Neural progenitor cell (in vitro differentiated cells): ENCODE data around the gene AOX1. TPM values are rescaled to one million over a fixed set of nuclear protein-coding genes. Genes with fewer than 3 reads are reported as not detected.
"Not testable (repeated sequence)": the region's sequence is repeated elsewhere in the genome, so short reads cannot be mapped to it uniquely, and the experiment has no call there.

ENCODE experiments used
- DNase-seq: peaks from one replicate; pipeline ENCODE4 v3.0.0-alpha.2; 2016; ENCODE audit warnings: low spot score
- H2AFZ ChIP-seq: fragments of 200-600 bp; sonication (generic); replicated peaks from 2 replicates; pipeline ENCODE4 v1.6.1; 2016; ENCODE audit warnings: antibody characterized with exemption
- H3F3A ChIP-seq: fragments of 200-600 bp; sonication (generic); 2 replicates; pipeline ENCODE4 v1.6.1; 2016; ENCODE audit warnings: antibody characterized with exemption, low read depth
- H3K27ac ChIP-seq: fragments of 200-600 bp; sonication (generic); 2 replicates; pipeline ENCODE4 v1.5.1; 2016; ENCODE audit warnings: mild to moderate bottlenecking
- H3K27me3 ChIP-seq: fragments of 200-600 bp; sonication (generic); 2 replicates; pipeline ENCODE4 v1.6.1; 2016; ENCODE audit warnings: mild to moderate bottlenecking, moderate library complexity
- H3K36me3 ChIP-seq: fragments of 200-600 bp; sonication (generic); 2 replicates; pipeline ENCODE4 v1.5.1; 2016
- H3K4me1 ChIP-seq: fragments of 200-600 bp; sonication (generic); 2 replicates; pipeline ENCODE4 v1.6.1; 2016; ENCODE audit warnings: mixed run types
- H3K4me2 ChIP-seq: fragments of 200-600 bp; sonication (generic); 2 replicates; pipeline ENCODE4 v1.6.1; 2016
- H3K4me3 ChIP-seq: fragments of 200-600 bp; sonication (generic); 2 replicates; pipeline ENCODE4 v1.5.1; 2016
- H3K79me2 ChIP-seq: fragments of 200-600 bp; sonication (generic); 2 replicates; pipeline ENCODE4 v1.6.1; 2016; ENCODE audit warnings: low read depth
- H3K9ac ChIP-seq: fragments of 200-600 bp; sonication (generic); 2 replicates; pipeline ENCODE4 v1.6.1; 2016
- H3K9me3 ChIP-seq: fragments of 200-600 bp; sonication (generic); 2 replicates; pipeline ENCODE4 v1.5.1; 2016; ENCODE audit warnings: low read depth
- H4K20me1 ChIP-seq: fragments of 200-600 bp; sonication (generic); 2 replicates; pipeline ENCODE4 v1.6.1; 2016; ENCODE audit warnings: low read depth
- H3K27ac Mint-ChIP-seq: 3 replicates; pipeline ENCODE4 v1.8.0; 2021; ENCODE audit warnings: mixed read lengths
- H3K27me3 Mint-ChIP-seq: 2 replicates; pipeline ENCODE4 v1.8.0; 2022; ENCODE audit warnings: low read depth, mild to moderate bottlenecking, inconsistent platforms, moderate library complexity, mixed read lengths; ENCODE audit not compliant: insufficient read depth
- H3K36me3 Mint-ChIP-seq: 3 replicates; pipeline ENCODE4 v1.8.0; 2021; ENCODE audit warnings: mixed read lengths
- H3K4me1 Mint-ChIP-seq: 3 replicates; pipeline ENCODE4 v1.8.0; 2021; ENCODE audit warnings: mixed read lengths
- H3K4me3 Mint-ChIP-seq: 3 replicates; pipeline ENCODE4 v1.8.0; 2021; ENCODE audit warnings: mild to moderate bottlenecking, moderate library complexity, mixed read lengths
- H3K9me3 Mint-ChIP-seq: 3 replicates; pipeline ENCODE4 v1.8.0; 2020; ENCODE audit warnings: mixed read lengths
- EZH2 ChIP-seq: fragments of 200-600 bp; sonication (generic); IDR thresholded peaks from 2 replicates; pipeline ENCODE4 v1.6.1; 2017; ENCODE audit warnings: antibody characterized with exemption, mild to moderate bottlenecking, moderate library complexity
- EZH2phosphoT487 ChIP-seq: fragments of 200-600 bp; sonication (generic); IDR thresholded peaks from 2 replicates; pipeline ENCODE4 v1.6.1; 2017; ENCODE audit warnings: antibody characterized with exemption
- total RNA-seq: library from RNA; depleted of rRNA; stranded (reverse); fragments of >200 nt; gene quantifications from 2 replicates; pipeline ENCODE4 v1.2.3, GENCODE V29; 2015; ENCODE audit warnings: low replicate concordance
- TF ChIP-seq, protein P1 (sequence below): fragments of 200-600 bp; sonication (generic); IDR thresholded peaks from 2 replicates; pipeline ENCODE4 v1.5.1; 2017; ENCODE audit warnings: antibody characterized with exemption, mild to moderate bottlenecking

AOX1 gene
- total RNA-seq, 1 donor from 2014 or later = 6.2 TPM

DNA sequence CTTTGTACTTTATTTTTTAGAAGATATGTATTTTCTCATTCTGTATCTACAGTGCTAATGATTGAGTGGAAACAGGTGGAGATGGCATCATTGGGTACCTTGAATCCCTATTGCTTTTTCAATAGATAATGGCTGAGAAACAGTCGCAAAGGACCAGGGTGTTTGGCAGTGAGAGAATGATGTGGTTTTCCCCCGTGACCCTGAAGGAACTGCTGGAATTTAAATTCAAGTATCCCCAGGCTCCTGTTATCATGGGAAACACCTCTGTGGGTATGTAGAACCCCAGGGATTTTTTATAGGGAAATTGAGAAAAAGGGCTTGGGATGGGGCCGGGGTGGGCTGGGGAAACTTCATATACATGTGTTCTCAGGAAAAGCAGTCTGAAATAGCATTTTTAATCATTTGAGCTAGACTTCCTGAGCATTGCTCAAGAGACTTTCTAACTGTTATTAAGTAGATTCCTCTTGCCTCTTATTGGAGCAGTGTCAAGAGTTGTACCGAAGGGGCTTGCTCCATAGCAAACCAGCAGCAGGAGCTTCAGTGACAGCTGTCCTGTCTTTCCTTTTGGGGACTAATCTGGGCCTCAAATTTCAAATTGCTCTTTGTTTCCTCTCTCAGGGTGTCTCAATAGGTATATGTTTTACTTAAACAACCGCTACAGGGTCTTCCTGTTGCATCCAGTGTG, 18.9 kb downstream of the AOX1 start:
- peaks cover 3% of the 10 kb centered on the region for H3K9me3 Mint-ChIP-seq
- H3K79me2 ChIP-seq = no peaks in the 10 kb centered on the region
- H3K27ac Mint-ChIP-seq = no peak overlapping the region
- H3K27ac ChIP-seq = no peak overlapping the region
- no peaks in the 10 kb centered on the region for H3K36me3 ChIP-seq
- no peaks in the 10 kb centered on the region for H3K4me1 ChIP-seq
- no peak overlapping the region for H3K4me3 Mint-ChIP-seq
- H3F3A ChIP-seq = no peaks in the 10 kb centered on the region
- H3K9me3 ChIP-seq = no peaks in the 10 kb centered on the region
- H3K4me1 Mint-ChIP-seq = peaks cover 2% of the 10 kb centered on the region
- no peaks in the 10 kb centered on the region for H3K36me3 Mint-ChIP-seq
- H3K4me3 ChIP-seq = no peak overlapping the region
- no peak overlapping the region for H3K4me2 ChIP-seq
- TF ChIP-seq, protein P1, sequence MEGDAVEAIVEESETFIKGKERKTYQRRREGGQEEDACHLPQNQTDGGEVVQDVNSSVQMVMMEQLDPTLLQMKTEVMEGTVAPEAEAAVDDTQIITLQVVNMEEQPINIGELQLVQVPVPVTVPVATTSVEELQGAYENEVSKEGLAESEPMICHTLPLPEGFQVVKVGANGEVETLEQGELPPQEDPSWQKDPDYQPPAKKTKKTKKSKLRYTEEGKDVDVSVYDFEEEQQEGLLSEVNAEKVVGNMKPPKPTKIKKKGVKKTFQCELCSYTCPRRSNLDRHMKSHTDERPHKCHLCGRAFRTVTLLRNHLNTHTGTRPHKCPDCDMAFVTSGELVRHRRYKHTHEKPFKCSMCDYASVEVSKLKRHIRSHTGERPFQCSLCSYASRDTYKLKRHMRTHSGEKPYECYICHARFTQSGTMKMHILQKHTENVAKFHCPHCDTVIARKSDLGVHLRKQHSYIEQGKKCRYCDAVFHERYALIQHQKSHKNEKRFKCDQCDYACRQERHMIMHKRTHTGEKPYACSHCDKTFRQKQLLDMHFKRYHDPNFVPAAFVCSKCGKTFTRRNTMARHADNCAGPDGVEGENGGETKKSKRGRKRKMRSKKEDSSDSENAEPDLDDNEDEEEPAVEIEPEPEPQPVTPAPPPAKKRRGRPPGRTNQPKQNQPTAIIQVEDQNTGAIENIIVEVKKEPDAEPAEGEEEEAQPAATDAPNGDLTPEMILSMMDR = no peak
- TF ChIP-seq EZH2phosphoT487 (no peak), EZH2 (no peak)
- H2AFZ ChIP-seq = no peak overlapping the region
- no peak for DNase-seq
- H3K27me3 ChIP-seq = no peaks in the 10 kb centered on the region
- no peaks in the 10 kb centered on the region for H4K20me1 ChIP-seq
- H3K9ac ChIP-seq = no peak overlapping the region
- peaks cover 3% of the 10 kb centered on the region for H3K27me3 Mint-ChIP-seq

DNA sequence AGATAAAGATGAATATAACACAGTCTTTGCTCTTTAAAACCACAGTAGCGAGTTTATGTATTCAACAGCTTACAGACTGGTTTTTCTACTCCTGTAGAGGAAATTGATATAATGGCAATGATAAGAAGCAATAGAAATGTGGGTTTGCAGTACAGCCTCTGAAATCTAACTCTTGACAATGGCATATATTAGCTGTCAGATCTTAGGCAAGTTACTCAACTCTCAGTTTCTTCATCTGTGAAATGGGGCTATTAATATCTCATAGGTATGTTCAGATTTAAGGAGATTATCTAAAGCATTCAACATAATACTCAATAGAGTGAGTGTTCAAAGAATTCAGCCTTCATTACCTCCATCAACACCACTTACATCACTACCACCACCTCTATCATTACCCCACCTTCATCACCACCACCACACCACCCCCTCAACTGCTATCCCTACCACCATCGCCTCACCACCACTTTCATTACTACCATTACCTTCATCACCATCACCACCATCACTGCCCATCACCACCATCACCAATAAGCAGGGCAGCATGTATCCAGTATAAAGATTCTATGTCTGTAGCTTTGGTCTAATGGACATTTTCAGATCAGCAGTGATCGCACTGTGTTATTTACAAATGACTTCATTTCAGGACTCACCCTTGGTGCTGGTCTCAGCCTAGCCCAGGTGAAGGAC, 22.7 kb downstream of the AOX1 start:
- Histone ChIP-seq H3K4me2 (no peak overlapping the region), H3K4me3 (no peak overlapping the region), H3K27me3 (no peaks in the 10 kb centered on the region), H4K20me1 (no peaks in the 10 kb centered on the region), H2AFZ (no peak overlapping the region), H3F3A (no peaks in the 10 kb centered on the region), H3K36me3 (no peaks in the 10 kb centered on the region), H3K4me1 (no peaks in the 10 kb centered on the region), H3K79me2 (no peaks in the 10 kb centered on the region), H3K9me3 (no peaks in the 10 kb centered on the region), H3K27ac (no peak overlapping the region), H3K9ac (no peak overlapping the region)
- Mint-ChIP-seq H3K9me3 (peaks cover 3% of the 10 kb centered on the region), H3K4me3 (no peak overlapping the region), H3K27ac (no peak overlapping the region), H3K36me3 (no peaks in the 10 kb centered on the region), H3K27me3 (peaks cover 9% of the 10 kb centered on the region), H3K4me1 (no peaks in the 10 kb centered on the region)
- TF ChIP-seq, protein P1 = no peak
- no peak for TF ChIP-seq EZH2
- TF ChIP-seq EZH2phosphoT487 = no peak
- no peak for DNase-seq

DNA sequence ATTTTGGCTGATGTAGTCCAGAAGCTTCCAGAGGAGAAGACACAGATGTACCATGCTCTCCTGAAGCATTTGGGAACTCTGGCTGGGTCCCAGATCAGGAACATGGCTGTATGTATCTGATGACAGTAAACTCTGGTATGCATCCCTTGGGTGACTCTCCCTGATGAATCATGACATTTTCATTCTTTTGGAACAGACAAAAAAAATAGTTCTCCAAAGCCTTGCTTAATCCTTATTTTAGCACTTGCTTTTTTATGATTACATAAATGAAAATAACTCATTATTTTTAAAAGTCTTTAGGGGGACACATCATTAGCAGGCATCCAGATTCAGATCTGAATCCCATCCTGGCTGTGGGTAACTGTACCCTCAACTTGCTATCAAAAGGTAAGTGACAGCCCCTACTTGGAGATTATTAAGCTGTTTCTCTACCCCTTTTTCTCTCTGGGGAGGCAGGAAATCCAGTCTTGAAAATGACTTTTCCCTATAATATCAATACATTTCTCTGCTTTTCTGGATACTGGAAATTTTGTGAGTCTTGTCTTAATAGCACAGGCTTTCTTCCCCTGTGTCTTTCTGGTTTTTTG, 23.3 kb downstream of the AOX1 start:
- no peaks in the 10 kb centered on the region for H3F3A ChIP-seq
- TF ChIP-seq EZH2phosphoT487 (no peak), EZH2 (no peak)
- TF ChIP-seq, protein P1 = no peak
- no peaks in the 10 kb centered on the region for H3K36me3 ChIP-seq
- H3K27ac Mint-ChIP-seq = no peak overlapping the region
- no peaks in the 10 kb centered on the region for H3K36me3 Mint-ChIP-seq
- no peaks in the 10 kb centered on the region for H3K9me3 ChIP-seq
- no peaks in the 10 kb centered on the region for H3K27me3 ChIP-seq
- H3K27ac ChIP-seq = no peak overlapping the region
- no peak overlapping the region for H3K4me3 Mint-ChIP-seq
- no peaks in the 10 kb centered on the region for H4K20me1 ChIP-seq
- no peaks in the 10 kb centered on the region for H3K79me2 ChIP-seq
- peaks cover 8% of the 10 kb centered on the region for H3K27me3 Mint-ChIP-seq
- no peak overlapping the region for H3K4me3 ChIP-seq
- peaks cover 3% of the 10 kb centered on the region for H3K9me3 Mint-ChIP-seq
- DNase-seq = no peak
- H2AFZ ChIP-seq = no peak overlapping the region
- H3K4me1 ChIP-seq = no peaks in the 10 kb centered on the region
- no peak overlapping the region for H3K4me2 ChIP-seq
- no peak overlapping the region for H3K9ac ChIP-seq
- no peaks in the 10 kb centered on the region for H3K4me1 Mint-ChIP-seq

DNA sequence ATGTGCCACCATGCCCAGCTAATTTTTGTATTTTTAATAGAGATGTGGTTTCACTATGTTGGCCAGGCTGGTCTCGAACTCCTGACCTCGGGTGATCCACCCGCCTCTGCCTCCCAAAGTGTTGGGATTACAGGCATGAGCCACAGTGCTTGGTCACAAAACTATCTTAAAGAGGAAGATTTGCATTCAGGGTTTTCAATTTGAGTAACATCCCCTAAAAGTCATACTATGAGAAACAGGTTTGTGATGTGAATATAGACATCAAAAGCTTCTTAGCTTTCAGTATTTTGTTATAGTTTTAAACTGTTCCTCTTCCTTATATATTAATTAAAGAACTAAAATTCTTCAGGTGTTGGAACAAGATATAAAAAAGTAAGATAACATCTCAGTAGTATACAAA, 24.4 kb downstream of the AOX1 start:
- H3K4me1 Mint-ChIP-seq, H3K4me3 ChIP-seq, H3F3A ChIP-seq, H3K36me3 Mint-ChIP-seq, H3K4me1 ChIP-seq, H3K27me3 ChIP-seq, H3K9me3 ChIP-seq, H3K27ac ChIP-seq, H2AFZ ChIP-seq, H4K20me1 ChIP-seq, H3K9ac ChIP-seq, H3K27me3 Mint-ChIP-seq, H3K4me2 ChIP-seq, DNase-seq, H3K4me3 Mint-ChIP-seq, H3K9me3 Mint-ChIP-seq, H3K27ac Mint-ChIP-seq, H3K79me2 ChIP-seq, H3K36me3 ChIP-seq: not testable (repeated sequence)
